Cardiac fibroblast (primary cell): Measurements from ENCODE around the gene TBC1D1.

Source experiments
- DNase-seq, 2 donors: peaks; one replicate each; pipeline versions ENCODE4 v3.0.0 to v3.0.0-alpha.2; 2010; ENCODE audit warnings: low read depth in 2 of 2
- H3K4me3 ChIP-seq, 2 donors: replicated peaks in 1 of 2; 1 replicate in 1 of 2; 2 replicates in 1 of 2; pipeline ENCODE4 v1.5.1; 2011; ENCODE audit warnings: low read depth in 2 of 2, low read length in 2 of 2, mild to moderate bottlenecking in 2 of 2, moderate library complexity in 1 of 2
- CTCF ChIP-seq: IDR thresholded peaks from one replicate; pipeline ENCODE4 v1.5.1; 2011; ENCODE audit warnings: low read depth, mild to moderate bottlenecking, low read length, inconsistent platforms

Gene TBC1D1

DNA sequence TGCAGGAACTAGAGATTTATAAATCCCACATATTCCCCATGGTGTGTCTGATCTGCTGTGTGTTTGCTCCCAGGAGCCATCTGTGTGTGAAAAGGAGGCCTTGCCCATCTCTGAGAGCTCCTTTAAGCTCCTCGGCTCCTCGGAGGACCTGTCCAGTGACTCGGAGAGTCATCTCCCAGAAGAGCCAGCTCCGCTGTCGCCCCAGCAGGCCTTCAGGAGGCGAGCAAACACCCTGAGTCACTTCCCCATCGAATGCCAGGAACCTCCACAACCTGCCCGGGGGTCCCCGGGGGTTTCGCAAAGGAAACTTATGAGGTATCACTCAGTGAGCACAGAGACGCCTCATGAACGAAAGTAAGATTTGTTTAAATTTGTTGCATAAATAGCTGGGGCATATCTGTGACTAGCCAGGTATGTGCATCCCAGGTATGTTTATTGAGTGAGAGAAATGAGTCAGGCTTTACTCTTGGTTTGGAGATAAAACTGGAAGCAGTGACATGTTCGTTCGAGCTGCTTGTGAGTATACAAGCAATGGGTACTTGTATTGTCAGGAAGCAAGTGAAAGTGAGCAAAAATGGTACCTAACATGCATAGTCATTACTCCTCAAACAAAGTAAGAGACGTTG is 158.8 kb downstream of the TBC1D1 start:
- DNase-seq: no peak
- H3K4me3 ChIP-seq: no peak overlapping the region
- no peak for TF ChIP-seq CTCF

GRCh38 chr4:38050560-38051350 is 159.9 kb downstream of the TBC1D1 start:
- TF ChIP-seq CTCF: no peak
- H3K4me3 ChIP-seq: no peak overlapping the region
- peak; percentile 47 to 70 for DNase-seq

DNA sequence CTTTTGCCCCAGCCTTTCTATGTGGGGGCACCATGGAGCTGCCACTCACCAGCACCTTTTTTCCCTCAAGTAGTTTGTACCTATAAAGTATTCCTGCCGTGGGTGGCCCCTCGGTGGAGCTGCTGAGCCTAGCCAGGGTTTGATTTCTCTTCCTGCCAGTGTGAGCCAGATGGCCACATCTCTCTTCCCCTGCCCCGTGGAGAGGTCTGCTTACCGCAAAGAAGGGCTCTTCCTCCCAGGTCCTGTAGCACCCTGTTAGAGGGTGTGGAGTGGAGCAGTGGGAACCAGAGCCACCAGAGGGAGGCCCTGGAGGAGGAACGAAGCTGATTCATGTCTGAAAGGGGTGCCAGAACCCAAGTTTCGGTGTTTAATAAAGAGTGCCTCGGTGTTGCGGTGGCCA is 164.7 kb downstream of the TBC1D1 start:
- H3K4me3 ChIP-seq: no peak overlapping the region
- peak; percentile 2 for TF ChIP-seq CTCF
- DNase-seq: no peak

GRCh38 chr4:38056011-38056685 is 165.3 kb downstream of the TBC1D1 start:
- no peak overlapping the region for H3K4me3 ChIP-seq
- DNase-seq: peak in 1 of 2 donors; percentile 51
- no peak for TF ChIP-seq CTCF

GRCh38 chr4:38058151-38058550 is 167.3 kb downstream of the TBC1D1 start:
- TF ChIP-seq CTCF: no peak
- no peak overlapping the region for H3K4me3 ChIP-seq
- DNase-seq: no peak

DNA sequence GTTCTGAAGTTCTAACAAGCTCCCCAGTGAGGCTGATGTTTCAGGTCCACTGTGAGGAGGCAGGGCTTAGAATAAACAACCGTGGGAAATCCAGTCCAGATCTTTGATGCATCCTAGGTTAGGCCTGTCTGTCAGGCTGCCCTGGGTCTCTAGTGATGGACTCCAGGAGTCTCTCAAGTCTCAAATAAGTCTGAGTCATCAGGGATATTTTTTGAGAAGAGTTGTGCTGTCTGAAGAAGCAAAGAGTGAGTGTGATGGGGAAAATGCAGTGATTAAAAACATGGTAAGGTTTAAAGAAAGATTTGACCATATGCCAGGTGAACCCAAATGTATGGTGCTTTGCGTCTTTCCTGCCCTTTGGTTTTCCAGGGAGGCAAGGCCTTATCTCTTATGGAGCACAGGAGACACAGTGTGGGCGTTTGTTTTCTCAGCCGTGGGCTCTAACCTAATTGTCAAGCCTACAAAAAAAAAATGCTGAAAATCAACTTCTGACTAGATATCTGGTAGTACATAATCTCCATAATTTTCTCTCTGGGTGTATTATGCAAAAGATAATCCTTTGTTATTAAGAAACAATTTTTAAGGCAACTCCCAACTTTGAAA is 170.0 kb downstream of the TBC1D1 start:
- H3K4me3 ChIP-seq: no peak overlapping the region
- DNase-seq: peak; percentile 51 to 73
- no peak for TF ChIP-seq CTCF
